T-helper 2 cell (primary cell): ENCODE results near the gene ZBP1.
A peak's percentile ranks its signal among the peaks of the same experiment; 100 is the strongest.

Experiments
- DNase-seq, 5 experiments: peaks; one replicate each; pipeline versions ENCODE4 v3.0.0 to v3.0.0-alpha.2; 2012 to 2022

Gene ZBP1

GRCh38 chr20:57658447-57658832 lies 38.2 kb upstream of the ZBP1 start:
- DNase-seq, result no peak

- DNase-seq, result peak in 2 of 5 experiments; percentile 24 to 58
Observed at GRCh38 chr20:57657535-57658446, 37.6 kb upstream of the ZBP1 start.

GRCh38 chr20:57656821-57657534 lies 36.8 kb upstream of the ZBP1 start:
- no peak for DNase-seq

GRCh38 chr20:57656252-57656820 lies 36.1 kb upstream of the ZBP1 start:
- DNase-seq, result no peak

- DNase-seq, result no peak
Observed at GRCh38 chr20:57655809-57656155, 35.6 kb upstream of the ZBP1 start.

GRCh38 chr20:57654998-57655808 lies 35.0 kb upstream of the ZBP1 start:
- DNase-seq, result no peak

GRCh38 chr20:57654363-57654997 lies 34.3 kb upstream of the ZBP1 start:
- peak in 4 of 5 experiments; percentile 32 to 41 (median 36) for DNase-seq

GRCh38 chr20:57653910-57654309 lies 33.7 kb upstream of the ZBP1 start:
- DNase-seq, result no peak

GRCh38 chr20:57653546-57653900 lies 33.3 kb upstream of the ZBP1 start:
- no peak for DNase-seq

- no peak for DNase-seq
Observed at GRCh38 chr20:57652606-57653545, 32.6 kb upstream of the ZBP1 start.

- DNase-seq, result no peak
Observed at GRCh38 chr20:57651881-57652605, 31.8 kb upstream of the ZBP1 start.

GRCh38 chr20:57650756-57651483 lies 30.7 kb upstream of the ZBP1 start:
- no peak for DNase-seq

GRCh38 chr20:57650266-57650665 lies 30.0 kb upstream of the ZBP1 start:
- no peak for DNase-seq

- no peak for DNase-seq
Observed at GRCh38 chr20:57649617-57650015, 29.4 kb upstream of the ZBP1 start.

GRCh38 chr20:57648878-57649616 lies 28.8 kb upstream of the ZBP1 start:
- DNase-seq, result no peak

- no peak for DNase-seq
Observed at GRCh38 chr20:57647933-57648785, 27.9 kb upstream of the ZBP1 start.

- no peak for DNase-seq
Observed at GRCh38 chr20:57647006-57647932, 27.0 kb upstream of the ZBP1 start.
